ENCODE results near the gene KDM8.

KDM8 gene

GRCh38 chr16:27217256-27217655 is 13.9 kb downstream of the KDM8 start:
- DNase-seq, result no peak

DNA sequence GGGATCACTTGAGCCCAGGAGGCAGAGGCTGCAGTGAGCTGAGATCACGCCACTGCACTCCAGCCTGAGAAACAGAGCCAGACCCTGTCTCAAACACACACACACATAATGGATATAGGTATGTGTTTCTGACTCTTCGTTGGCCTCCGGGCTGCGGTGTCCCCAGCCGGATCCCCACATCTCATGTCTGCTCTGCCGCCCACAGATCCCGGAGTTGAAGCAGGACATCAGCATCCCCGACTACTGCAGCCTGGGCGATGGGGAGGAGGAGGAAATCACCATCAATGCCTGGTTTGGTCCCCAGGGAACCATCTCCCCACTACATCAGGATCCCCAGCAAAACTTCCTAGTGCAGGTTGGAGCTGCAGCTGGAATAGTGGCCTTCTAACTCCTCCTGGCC is 15.4 kb downstream of the KDM8 start:
- no peak for DNase-seq

GRCh38 chr16:27219161-27219560 is 15.8 kb downstream of the KDM8 start:
- no peak for DNase-seq

DNA sequence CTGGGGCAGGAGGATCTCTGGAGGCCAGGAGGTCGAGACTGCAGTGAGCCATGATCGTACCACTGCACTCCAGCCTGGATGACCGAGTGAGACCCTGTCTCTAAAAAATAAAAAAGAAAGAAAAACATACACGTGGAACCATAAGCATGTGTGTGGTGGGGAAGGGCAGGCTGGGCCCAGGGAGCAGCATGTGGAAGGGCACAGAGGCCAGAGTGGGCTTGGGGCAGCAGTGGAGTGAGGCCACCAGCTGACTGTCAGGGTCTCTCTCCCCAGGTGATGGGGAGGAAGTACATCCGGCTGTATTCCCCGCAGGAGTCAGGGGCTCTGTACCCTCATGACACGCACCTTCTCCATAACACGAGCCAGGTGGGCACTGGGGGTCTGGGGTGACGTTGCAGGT is 16.8 kb downstream of the KDM8 start:
- DNase-seq, result no peak

DNA sequence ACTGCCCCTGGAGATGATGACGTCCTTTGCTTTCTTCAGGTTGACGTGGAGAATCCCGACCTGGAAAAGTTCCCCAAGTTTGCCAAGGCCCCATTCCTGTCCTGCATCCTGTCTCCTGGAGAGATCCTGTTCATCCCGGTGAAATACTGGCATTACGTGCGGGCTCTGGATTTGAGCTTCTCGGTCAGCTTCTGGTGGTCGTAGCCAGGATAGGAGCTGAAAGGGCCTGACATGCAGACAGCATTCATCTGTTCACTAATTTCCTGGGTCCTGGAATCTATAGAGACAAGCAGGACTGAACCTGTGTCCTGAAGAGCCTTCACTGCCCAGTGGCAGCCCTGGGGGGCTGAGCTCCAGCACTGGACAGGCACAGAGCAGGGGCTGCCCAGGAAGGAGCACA is 17.2 kb downstream of the KDM8 start:
- DNase-seq, result no peak

DNA sequence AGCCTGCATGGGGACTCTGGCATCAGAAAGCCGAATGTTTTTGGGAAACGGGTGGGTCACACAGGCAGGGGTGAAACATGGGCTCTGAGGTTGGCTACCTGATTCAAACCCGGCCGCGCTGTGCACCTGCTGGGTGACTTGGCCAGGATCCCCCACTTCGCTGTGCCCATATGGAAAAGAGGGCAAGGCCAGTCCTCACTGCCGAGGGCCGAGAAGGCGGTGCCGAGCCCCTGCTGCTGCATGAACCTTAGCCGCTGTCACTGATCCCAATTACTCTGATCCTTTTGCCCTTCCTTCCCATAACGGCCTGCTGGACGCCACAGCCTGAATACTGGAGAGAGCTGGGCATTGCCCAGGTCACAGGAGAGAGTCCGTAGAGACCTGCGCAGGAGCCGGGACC is 17.7 kb downstream of the KDM8 start:
- DNase-seq, result no peak

- DNase-seq, result no peak
Observed at GRCh38 chr16:27221576-27222248, 18.4 kb downstream of the KDM8 start.

GRCh38 chr16:27222249-27223225 is 19.2 kb downstream of the KDM8 start:
- DNase-seq, result peak; percentile 84 to 91

GRCh38 chr16:27223226-27223610 is 19.9 kb downstream of the KDM8 start:
- no peak for DNase-seq

- DNase-seq, result no peak
Observed at GRCh38 chr16:27223701-27224100, 20.4 kb downstream of the KDM8 start.

DNA sequence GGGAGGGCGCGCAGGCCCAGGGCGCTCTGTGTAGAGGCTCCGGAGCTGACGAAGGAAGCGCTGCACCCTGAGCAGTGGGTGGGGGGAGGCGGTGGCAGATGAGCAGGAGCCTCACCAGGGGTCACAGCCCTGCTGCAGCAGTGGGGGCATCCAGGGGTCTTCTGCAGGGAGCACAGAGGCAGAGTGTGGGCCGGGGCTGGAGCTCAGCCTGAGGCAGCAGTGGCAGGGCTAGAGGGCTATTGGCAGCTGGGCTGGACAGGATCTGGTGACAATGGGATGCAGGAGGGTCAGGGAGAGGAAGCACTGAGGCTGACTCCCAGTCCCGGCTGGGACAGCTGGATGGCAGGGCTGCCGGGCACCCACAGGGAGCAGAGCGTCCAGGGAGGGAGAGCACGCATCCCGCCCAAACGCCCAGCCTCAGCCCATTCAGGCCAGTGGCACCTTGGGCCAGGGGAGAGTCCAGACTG is 21.0 kb downstream of the KDM8 start:
- DNase-seq, result no peak

DNA sequence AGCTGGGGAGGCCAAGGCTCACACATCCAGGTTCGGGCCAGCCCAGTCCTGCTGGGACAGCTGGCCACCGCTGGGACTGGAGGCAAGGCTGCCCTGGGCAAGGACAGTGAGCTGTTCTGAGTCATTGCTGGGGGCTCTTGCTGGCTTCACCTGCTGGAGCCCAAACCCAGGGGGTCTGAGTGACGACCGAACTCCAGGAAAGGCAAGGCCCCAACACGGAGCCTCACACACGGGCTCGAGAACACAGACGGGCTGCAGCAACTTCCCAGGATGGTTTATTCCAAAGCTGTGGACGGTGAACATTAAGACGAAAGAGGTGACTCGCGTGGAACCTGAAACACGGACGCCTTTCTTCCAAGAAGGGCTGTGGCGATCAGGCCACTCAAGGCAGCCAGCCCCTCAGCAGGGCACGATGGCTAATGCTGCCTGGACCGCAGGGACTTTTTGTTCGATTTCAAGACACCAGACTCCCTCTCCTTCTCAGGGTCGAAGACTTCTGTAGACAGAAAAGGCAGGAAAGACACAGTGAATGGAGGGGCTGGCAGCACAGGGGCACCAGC is 21.5 kb downstream of the KDM8 start:
- no peak for DNase-seq

DNA sequence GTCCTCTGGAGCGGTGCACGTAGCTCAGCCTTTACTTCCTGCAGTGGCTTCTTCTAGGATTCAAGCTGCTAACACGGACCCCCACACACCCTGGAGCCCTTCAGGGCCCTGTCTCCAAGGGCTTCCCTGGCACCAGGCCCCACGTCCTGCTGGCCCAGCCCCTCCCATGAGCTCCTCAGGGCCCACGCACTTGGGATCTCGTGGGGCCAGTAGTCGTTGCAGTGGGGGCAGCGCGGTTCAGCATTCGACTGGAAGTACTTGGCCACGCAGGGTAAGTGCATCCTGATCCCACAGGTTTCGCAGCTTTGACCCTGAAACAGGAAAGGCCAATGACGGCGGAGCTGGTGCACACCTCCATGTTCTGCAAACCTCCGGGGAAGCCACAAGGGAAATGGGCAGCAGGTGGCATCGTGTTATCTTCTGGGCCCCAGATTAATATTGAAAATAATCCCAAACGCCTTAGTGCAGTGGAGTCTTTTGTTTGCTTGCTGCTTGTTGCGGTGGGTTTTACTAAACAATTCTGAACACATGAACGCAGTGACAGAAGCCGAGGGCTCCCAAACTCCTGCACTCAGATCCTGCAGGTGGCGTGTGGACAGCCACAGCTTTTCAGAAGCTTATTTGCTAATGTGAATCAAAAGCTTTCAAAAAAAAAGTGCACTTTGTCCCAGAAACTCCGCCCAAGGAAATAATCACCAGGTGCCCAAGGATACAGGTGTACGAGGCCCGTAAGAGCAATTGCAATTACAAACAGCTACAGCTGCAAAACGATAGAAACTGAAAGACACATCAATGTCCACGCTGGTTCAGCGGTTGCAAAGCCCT is 22.4 kb downstream of the KDM8 start:
- DNase-seq, result peak; percentile 30 to 52

DNA sequence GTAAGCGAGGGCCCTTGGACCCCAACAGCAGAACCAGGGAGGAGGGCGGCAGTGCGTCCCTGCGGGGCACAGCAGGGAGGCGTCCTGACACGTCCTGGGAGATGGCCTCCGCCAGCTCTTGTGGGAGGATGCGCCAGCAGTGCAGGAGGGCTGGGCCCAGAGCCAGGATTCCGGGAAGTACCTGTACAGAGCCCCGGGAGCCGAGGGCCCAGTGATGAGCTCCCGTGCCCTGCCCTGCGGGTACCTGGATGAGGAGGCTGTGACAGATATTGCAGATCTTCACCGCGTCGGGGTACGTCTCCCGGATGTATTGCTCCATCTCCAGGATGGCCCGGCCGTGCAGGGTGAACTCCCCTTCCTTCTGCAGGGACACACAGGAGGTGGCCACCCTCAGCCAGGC is 23.1 kb downstream of the KDM8 start:
- no peak for DNase-seq

DNA sequence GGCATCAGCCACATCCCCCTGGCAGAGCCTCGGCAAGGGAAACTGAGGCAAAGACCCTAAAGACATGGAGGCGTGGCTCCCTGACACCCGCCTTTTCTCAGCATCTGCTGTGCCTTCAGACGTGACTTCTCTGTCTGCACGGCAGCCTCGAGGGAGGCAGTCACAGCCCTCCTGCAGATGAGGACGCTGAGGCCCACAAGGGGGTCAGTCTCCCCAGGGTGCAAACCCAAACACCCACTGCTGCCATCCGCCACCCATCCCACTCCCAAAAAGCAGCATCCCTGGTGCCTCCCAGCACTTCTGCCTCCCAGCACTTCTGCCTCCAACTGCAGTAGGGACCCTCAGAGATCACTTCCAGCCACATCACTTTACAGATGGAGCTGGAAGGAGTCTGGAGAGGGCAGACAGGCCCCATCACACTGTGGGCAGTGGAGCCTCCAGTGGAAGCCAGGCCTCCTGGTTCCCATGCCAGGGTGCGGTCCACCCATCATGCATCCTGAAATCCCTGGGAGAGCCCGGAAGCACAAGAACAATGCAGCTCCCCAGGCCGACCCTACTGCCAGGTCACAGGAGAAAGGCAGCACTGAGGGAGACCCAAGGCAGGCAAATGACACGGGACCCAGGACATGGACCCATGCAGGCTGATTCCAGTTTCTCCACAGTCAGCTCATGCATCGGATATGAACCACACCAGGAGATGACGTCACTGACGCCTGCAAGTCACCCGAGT is 23.8 kb downstream of the KDM8 start:
- no peak for DNase-seq

DNA sequence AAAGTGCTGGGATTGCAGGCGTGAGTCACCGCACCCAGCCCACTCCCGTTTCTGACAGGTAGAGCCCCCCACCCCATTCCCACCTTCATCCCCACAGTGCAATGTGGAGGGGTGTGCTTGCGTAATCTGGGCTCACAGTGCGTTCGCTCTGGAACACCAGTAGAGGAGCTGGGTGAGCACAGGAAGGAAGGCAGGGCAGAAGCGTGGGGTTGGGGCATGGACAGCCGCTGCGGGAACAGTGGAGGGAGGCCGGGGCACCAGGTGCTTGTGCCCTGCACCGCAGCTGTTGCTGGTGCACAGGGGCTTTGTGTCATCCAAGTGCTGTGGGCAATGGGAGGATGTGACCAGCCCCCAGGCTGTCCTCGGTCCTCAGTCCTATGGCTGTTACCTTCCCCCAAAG is 24.7 kb downstream of the KDM8 start:
- DNase-seq, result no peak

- DNase-seq, result peak; percentile 56 to 90
Observed at GRCh38 chr16:27228621-27229501, 25.5 kb downstream of the KDM8 start.

- no peak for DNase-seq
Observed at GRCh38 chr16:27229891-27230470, 26.7 kb downstream of the KDM8 start.

GRCh38 chr16:27230562-27231001 is 27.3 kb downstream of the KDM8 start:
- peak in 1 of 2 experiments; percentile 4 for DNase-seq

DNA sequence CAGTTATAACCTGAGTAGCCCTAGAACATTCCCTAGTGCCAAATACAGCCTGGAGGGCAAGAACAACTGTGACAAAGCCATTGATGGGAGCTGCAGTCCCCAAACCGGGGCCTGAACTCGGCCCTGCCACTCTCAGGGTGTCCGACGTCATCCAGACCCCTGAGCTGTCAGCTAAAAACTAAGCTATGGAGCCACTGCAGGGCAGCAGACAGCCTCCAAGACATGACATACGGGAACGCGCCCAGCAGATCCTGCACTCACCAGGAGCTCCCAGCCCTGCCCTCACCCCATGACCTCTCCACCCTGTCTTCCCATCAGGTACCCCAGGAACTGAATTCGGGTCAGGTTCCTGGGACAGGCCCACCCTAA is 28.4 kb downstream of the KDM8 start:
- DNase-seq, result no peak
